H1 (cell line): ENCODE measurements around the gene RHBDD2.

Experiments
- EZH2 ChIP-seq: fragments of 200-600 bp; sonication (generic); IDR thresholded peaks from 2 replicates; pipeline ENCODE4 v1.7.1; 2012; ENCODE audit warnings: low read depth, mild to moderate bottlenecking, moderate library complexity, low read length, inconsistent platforms; ENCODE audit not compliant: severe bottlenecking
- YY1 ChIP-seq: IDR thresholded peaks from 2 replicates; pipeline ENCODE4 v1.6.1; 2011; ENCODE audit warnings: low read depth, mild to moderate bottlenecking, low read length
- TF ChIP-seq, protein P1 (sequence below), 3 experiments: IDR thresholded peaks; 1 replicate in 2 of 3; 2 replicates in 1 of 3; pipeline versions ENCODE4 v1.5.1 to v1.6.1; 2011; ENCODE audit warnings: low read length in 3 of 3, mild to moderate bottlenecking in 3 of 3, inconsistent platforms in 2 of 3, low read depth in 1 of 3, moderate library complexity in 1 of 3; ENCODE audit not compliant: insufficient read depth in 1 of 3; ENCODE audit errors: control extremely low read depth in 1 of 3

DNA sequence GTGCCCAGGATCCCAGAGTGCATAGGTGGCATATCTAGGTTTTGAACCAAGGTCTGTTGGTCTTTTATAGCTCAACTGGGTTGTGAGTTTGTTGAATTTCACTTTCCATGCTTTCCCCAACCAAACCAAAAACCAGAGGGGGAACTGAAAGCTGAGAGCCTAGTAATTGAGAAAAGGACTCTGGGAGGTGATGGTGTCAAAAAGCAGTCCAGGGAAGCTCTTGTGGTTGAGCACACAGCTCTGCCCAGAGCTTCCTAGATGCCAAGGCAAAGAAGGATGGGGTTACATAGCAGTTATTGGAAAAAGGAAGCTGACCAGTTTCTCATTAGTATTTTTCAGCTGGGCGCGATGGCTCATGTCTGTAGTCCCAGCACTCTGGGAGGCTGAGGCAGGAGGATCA, 46.1 kb downstream of the RHBDD2 start:
- TF ChIP-seq EZH2: no peak
- TF ChIP-seq, protein P1, sequence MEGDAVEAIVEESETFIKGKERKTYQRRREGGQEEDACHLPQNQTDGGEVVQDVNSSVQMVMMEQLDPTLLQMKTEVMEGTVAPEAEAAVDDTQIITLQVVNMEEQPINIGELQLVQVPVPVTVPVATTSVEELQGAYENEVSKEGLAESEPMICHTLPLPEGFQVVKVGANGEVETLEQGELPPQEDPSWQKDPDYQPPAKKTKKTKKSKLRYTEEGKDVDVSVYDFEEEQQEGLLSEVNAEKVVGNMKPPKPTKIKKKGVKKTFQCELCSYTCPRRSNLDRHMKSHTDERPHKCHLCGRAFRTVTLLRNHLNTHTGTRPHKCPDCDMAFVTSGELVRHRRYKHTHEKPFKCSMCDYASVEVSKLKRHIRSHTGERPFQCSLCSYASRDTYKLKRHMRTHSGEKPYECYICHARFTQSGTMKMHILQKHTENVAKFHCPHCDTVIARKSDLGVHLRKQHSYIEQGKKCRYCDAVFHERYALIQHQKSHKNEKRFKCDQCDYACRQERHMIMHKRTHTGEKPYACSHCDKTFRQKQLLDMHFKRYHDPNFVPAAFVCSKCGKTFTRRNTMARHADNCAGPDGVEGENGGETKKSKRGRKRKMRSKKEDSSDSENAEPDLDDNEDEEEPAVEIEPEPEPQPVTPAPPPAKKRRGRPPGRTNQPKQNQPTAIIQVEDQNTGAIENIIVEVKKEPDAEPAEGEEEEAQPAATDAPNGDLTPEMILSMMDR (IDR thresholded peaks at IDR 0.05; ENCODE audit: control extremely low read depth in 1 of 3, insufficient read depth in 1 of 3, low read depth in 1 of 3, low read length in 3 of 3): no peak
- no peak for TF ChIP-seq YY1
